GM21723 (cell line): ENCODE results near the gene DQX1.
"Not testable (repeated sequence)": the region's sequence is repeated elsewhere in the genome, so short reads cannot be mapped to it uniquely, and the experiment has no call there.

Experiments used
- ATAC-seq: cut with Tn5 transposase; IDR thresholded peaks from one replicate; pipeline ENCODE4 v1.9.1; 2021; ENCODE audit warnings: mild to moderate bottlenecking, moderate library complexity; ENCODE audit not compliant: unreplicated experiment

The DQX1 gene

DNA sequence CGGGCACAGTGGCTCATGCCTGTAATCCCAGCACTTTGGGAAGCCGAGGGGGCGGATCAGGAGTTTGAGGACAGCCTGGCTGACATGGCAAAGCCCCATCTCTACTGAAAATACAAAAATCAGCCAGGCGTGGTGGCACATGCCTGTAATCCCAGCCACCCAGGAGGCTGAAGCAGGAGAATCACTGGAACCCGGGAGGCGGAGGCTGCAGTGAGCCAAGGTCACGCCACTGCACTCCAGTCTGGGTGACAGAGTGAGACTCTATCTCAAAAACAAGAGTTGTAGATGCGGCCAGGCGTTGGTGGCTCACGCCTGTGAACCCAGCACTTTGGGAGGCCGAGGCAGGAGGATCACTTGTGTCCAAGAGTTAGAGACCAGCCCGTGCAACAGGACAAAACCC, 55.3 kb downstream of the DQX1 start:
- not testable (repeated sequence) for ATAC-seq
